HG03558 (cell line): Measurements from ENCODE around the gene ERN1.

Experiments used
- ATAC-seq: cut with Tn5 transposase; IDR thresholded peaks from one replicate; pipeline ENCODE4 v1.9.1; 2021; ENCODE audit warnings: moderate number of reproducible peaks; ENCODE audit not compliant: unreplicated experiment; ENCODE audit errors: extremely low read depth

Gene ERN1

DNA sequence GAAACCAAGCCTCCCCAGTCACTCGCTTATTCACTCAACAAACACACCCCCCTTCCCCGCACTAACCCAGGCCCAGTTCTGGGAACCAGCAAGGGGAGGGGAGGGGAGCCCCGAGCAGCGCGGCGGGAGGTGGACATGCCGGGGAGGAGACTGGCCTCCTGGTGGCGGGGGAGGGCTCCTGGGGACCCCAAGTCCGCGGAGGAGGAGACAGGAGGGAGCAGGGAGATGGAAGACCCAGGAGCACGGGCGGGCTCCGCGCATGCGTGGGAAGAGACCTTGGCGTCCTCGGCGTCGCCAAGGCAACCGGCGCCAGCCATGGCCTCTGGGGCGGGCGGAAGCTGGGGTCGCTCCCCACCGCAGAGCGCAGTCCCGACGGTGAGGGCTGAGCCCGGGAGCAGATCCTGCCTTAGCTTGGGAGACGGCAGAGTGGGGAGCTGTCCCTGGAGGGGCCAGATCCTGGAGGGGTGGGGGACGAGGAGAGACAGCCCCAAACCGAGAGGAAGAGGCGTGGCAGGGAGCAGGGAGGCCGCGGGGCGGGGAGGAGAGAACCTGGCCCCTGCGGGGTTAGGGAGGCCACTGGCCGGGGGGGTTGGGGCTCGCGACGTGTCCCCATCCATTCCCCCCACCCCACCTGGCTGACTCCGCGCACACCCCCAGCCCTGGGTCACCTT is 131.8 kb downstream of the ERN1 start, which contains the start of gene PRR29:
TSS of gene PRR29 (plus strand) at position 302 of the 671 bp plus-strand sequence. CDS start at position 316, 14 bp downstream.
- ATAC-seq: no peak

GRCh38 chr17:63997341-63998048 is 132.4 kb downstream of the ERN1 start:
- ATAC-seq: no peak

- no peak for ATAC-seq
Measured at GRCh38 chr17:63996430-63997182, 133.3 kb downstream of the ERN1 start.

DNA sequence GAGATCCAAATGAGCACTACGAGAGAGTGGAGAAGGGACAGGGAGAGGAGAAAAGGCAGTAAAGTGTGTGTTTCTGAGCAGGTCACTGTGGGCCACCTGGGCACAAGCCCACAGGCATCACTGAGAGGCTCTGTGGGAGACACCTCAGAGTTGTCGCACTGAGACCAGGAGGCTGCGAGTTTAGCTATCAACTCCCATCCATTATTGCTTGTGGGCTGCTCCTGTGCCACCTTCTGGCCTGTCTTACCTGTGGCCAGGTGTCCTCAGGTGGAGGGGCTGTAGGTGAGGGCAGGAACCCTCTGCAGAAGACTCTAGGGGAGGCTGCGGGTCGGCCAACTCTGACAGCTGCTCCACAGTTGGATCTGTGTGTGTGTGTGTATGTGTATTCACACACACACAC is 134.3 kb downstream of the ERN1 start:
- no peak for ATAC-seq

DNA sequence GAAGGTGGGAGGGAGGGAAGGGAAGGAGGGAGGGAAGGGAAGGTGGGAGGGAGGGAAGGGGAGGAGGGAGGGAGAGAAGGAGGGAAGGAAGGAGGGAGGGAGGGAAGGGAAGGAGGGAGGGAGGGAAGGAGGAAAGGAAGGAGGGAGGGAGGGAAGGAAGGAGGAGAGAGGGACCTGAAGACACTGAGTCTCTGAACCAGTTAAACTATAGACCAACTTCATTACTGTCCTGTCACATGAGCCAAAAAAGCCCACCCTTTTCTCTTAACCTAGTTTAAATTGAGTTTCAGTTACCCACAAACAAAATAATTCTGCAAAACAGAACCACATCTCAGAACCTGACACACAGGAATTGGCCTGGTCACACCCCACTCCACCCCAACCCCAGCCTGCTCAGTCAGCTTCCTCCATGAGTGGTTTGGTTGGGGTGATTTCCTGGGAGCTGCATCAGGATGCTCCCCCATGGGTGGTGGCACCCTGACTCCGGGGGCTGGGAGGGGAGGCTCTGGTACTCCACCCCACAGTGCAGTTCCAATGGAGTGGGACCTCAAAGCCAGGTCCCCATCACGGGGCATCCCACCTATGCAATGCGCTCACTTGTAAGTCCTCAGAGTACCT is 136.5 kb downstream of the ERN1 start:
- ATAC-seq: no peak

DNA sequence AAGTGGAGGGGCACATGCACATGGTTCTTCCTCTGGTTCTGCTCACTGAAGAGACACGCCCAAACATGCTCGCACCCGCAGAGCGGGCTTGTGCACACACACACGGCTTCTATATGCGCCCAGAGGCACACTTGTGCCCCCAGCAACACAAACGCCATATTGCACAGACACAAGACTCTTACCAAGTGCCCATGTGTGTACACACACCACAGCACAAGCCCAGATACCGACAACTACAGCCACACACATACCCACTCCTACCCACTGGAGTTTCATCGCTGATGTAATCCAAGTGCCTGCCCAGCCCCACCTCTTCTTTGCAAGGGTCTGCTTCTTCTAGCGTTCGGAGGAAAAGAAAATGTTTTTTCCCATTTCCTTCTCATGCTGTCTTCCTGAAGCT is 138.3 kb downstream of the ERN1 start:
- no peak for ATAC-seq

GRCh38 chr17:63989622-63990345 is 140.2 kb downstream of the ERN1 start:
- no peak for ATAC-seq
